ENCODE measurements around the gene LCK.

Gene LCK

DNA sequence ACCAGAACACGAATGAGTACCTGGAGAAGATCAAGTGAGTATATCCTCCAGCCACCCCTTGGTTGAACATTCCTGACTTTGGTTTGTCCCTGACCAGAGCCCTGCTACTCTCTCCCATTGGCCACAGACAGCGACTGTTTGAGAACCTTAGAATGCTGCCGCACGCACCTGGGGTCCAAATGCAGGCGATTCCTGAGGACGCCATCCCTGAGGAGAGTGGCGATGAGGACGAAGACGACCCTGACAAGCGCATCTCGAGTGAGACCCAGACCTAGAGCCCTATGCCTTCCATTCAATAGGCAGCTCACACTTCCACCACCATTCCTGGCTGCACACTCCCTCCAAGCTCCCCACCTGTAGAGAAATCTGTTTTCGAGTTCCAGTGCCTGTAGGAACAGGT is 80.5 kb downstream of the LCK start:
- Histone ChIP-seq H3K4me3 (ENCODE audit: low read depth, low read length, poor library complexity, severe bottlenecking) (no peak overlapping the region), H3K79me2 (ENCODE audit: insufficient read depth, low read length) (peaks cover 7% of the 10 kb centered on the region; the same call in 1 of the 2 replicates), H3F3A (ENCODE audit: insufficient read depth, low read length) (peaks cover 15% of the 10 kb centered on the region), H3K36me3 (ENCODE audit: insufficient read depth, low read length) (peaks cover 82% of the 10 kb centered on the region), H3K4me1 (ENCODE audit: insufficient read depth, low read length, severe bottlenecking) (peaks cover 32% of the 10 kb centered on the region), H3K4me2 (ENCODE audit: low read length) (no peak overlapping the region), H3K9me2 (ENCODE audit: low read depth, low read length) (no peaks in the 10 kb centered on the region), H4K20me1 (ENCODE audit: insufficient read depth, low read length) (no peaks in the 10 kb centered on the region), H3K27me3 (ENCODE audit: insufficient read depth, low read length) (0 out of 2 replicates have a peak, but pooled peaks cover under 1% of the 10 kb centered on the region), H3K27ac (ENCODE audit: low read depth, low read length, poor library complexity, severe bottlenecking) (peak overlapping the region; percentile 77), H3K9ac (ENCODE audit: low read length) (no peak overlapping the region), H2AFZ (ENCODE audit: low read length) (no peak overlapping the region), H3K9me3 (ENCODE audit: low read length) (no peaks in the 10 kb centered on the region)
- TF ChIP-seq, protein P1, sequence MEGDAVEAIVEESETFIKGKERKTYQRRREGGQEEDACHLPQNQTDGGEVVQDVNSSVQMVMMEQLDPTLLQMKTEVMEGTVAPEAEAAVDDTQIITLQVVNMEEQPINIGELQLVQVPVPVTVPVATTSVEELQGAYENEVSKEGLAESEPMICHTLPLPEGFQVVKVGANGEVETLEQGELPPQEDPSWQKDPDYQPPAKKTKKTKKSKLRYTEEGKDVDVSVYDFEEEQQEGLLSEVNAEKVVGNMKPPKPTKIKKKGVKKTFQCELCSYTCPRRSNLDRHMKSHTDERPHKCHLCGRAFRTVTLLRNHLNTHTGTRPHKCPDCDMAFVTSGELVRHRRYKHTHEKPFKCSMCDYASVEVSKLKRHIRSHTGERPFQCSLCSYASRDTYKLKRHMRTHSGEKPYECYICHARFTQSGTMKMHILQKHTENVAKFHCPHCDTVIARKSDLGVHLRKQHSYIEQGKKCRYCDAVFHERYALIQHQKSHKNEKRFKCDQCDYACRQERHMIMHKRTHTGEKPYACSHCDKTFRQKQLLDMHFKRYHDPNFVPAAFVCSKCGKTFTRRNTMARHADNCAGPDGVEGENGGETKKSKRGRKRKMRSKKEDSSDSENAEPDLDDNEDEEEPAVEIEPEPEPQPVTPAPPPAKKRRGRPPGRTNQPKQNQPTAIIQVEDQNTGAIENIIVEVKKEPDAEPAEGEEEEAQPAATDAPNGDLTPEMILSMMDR (IDR thresholded peaks at IDR 0.05; ENCODE audit: low read length): no peak
- no peak for TF ChIP-seq EZH2 (IDR thresholded peaks at IDR 0.05; ENCODE audit: borderline replicate concordance, low read length)

DNA sequence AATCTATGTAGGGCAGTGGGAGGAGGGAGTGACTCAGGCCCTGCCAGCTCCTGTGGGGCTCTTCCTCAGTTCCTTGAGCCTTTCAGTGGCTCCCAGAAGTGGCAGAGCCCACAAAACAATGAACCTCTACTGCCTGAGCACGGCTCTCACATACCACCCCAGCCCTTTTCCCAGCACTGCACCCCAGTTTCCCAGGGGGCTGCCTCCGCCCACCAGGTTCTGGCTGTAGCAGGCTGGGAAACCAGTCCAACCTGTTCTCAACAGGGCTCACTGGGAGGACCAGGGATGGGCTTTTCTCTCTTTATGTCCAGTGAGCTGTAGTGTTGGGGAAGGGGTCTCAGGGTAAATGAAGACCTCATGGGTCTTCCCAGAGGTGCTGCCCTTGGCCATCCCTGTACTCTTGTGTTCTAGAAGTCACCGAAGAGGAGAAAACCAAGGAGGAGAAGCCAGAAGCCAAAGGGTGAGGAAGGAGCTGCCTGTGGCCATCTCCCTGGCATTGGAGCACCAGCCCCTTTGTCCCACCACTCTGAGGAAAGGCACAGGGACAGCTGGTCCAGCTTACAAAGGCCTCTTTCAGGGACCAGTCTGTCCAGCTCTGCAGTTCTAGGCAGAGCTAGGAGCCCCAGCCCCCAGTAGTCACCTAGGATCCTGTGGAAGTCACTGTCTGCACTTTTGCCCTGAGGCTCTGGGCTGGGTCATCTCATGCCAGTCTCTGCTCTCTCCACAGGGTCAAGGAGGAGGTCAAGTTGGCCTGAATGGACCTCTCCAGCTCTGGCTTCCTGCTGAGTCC is 81.4 kb downstream of the LCK start:
- peaks cover 39% of the 10 kb centered on the region for H3K4me1 ChIP-seq (ENCODE audit: insufficient read depth, low read length, severe bottlenecking)
- H3K9me2 ChIP-seq (ENCODE audit: low read depth, low read length): no peaks in the 10 kb centered on the region
- no peak for TF ChIP-seq EZH2 (IDR thresholded peaks at IDR 0.05; ENCODE audit: borderline replicate concordance, low read length)
- TF ChIP-seq, protein P1 (IDR thresholded peaks at IDR 0.05; ENCODE audit: low read length): no peak
- H3K4me3 ChIP-seq (ENCODE audit: low read depth, low read length, poor library complexity, severe bottlenecking): no peak overlapping the region
- H3K27ac ChIP-seq (ENCODE audit: low read depth, low read length, poor library complexity, severe bottlenecking): peak overlapping the region; percentile 77
- no peak overlapping the region for H3K9ac ChIP-seq (ENCODE audit: low read length)
- no peaks in the 10 kb centered on the region for H4K20me1 ChIP-seq (ENCODE audit: insufficient read depth, low read length)
- H3K9me3 ChIP-seq (ENCODE audit: low read length): no peaks in the 10 kb centered on the region
- no peak overlapping the region for H2AFZ ChIP-seq (ENCODE audit: low read length)
- H3K4me2 ChIP-seq (ENCODE audit: low read length): no peak overlapping the region
- H3K36me3 ChIP-seq (ENCODE audit: insufficient read depth, low read length): peaks cover 74% of the 10 kb centered on the region
- peaks cover 7% of the 10 kb centered on the region; the same call in 1 of the 2 replicates for H3K79me2 ChIP-seq (ENCODE audit: insufficient read depth, low read length)
- H3K27me3 ChIP-seq (ENCODE audit: insufficient read depth, low read length): 0 out of 2 replicates have a peak, but pooled peaks cover 4% of the 10 kb centered on the region
- peaks cover 15% of the 10 kb centered on the region for H3F3A ChIP-seq (ENCODE audit: insufficient read depth, low read length)

DNA sequence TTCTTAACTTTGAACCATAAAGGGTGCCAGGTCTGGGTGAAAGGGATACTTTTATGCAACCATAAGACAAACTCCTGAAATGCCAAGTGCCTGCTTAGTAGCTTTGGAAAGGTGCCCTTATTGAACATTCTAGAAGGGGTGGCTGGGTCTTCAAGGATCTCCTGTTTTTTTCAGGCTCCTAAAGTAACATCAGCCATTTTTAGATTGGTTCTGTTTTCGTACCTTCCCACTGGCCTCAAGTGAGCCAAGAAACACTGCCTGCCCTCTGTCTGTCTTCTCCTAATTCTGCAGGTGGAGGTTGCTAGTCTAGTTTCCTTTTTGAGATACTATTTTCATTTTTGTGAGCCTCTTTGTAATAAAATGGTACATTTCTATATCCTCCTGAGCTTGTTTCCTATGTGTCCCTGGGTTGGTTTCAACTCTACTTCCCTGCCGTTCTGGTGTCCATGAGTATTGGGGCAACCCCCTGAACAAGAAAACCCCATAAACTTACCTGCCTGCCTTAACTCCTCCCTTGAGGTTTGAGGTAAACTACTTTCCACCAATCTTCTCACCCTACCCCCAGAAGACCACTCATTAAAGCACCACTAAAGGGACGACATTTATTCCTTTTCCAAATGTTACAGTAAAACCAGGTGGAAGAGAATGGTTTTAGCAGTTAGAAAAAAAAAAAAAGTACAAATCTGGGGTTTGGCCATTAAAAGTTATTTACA is 82.3 kb downstream of the LCK start:
- TF ChIP-seq, protein P1 (IDR thresholded peaks at IDR 0.05; ENCODE audit: low read length): no peak
- no peak for TF ChIP-seq EZH2 (IDR thresholded peaks at IDR 0.05; ENCODE audit: borderline replicate concordance, low read length)

More for the DNA sequence above, 82.3 kb downstream of the LCK start:
- no peak overlapping the region for H2AFZ ChIP-seq (ENCODE audit: low read length)
- H3K27me3 ChIP-seq (ENCODE audit: insufficient read depth, low read length): 0 out of 2 replicates have a peak, but pooled peaks cover 8% of the 10 kb centered on the region
- H3K9ac ChIP-seq (ENCODE audit: low read length): no peak overlapping the region
- H3K9me2 ChIP-seq (ENCODE audit: low read depth, low read length): no peaks in the 10 kb centered on the region
- peak overlapping the region; percentile 74 for H3K4me3 ChIP-seq (ENCODE audit: low read depth, low read length, poor library complexity, severe bottlenecking)
- peak overlapping the region; percentile 96 for H3K4me2 ChIP-seq (ENCODE audit: low read length)
- H3K79me2 ChIP-seq (ENCODE audit: insufficient read depth, low read length): peaks cover 7% of the 10 kb centered on the region; the same call in 1 of the 2 replicates
- peaks cover 44% of the 10 kb centered on the region for H3K4me1 ChIP-seq (ENCODE audit: insufficient read depth, low read length, severe bottlenecking)
- H3K27ac ChIP-seq (ENCODE audit: low read depth, low read length, poor library complexity, severe bottlenecking): peak overlapping the region; percentile 77
- H3F3A ChIP-seq (ENCODE audit: insufficient read depth, low read length): peaks cover 15% of the 10 kb centered on the region
- no peaks in the 10 kb centered on the region for H4K20me1 ChIP-seq (ENCODE audit: insufficient read depth, low read length)
- H3K36me3 ChIP-seq (ENCODE audit: insufficient read depth, low read length): peaks cover 64% of the 10 kb centered on the region
- H3K9me3 ChIP-seq (ENCODE audit: low read length): no peaks in the 10 kb centered on the region

Data from OCI-LY1 (cell line).